ENCODE measurements around the gene GALNT13.

- TF ChIP-seq CTCF (IDR thresholded peaks at IDR 0.05) (no peak), POLR2A (IDR thresholded peaks at IDR 0.05) (no peak)
These were observed 82.0 kb downstream of the GALNT13 start for GRCh38 chr2:153953761-153954160.

All from lower leg skin (tissue), 3 donors.